ENCODE data around the gene TIAM2. TPM values are rescaled to one million over a fixed set of nuclear protein-coding genes. Genes with fewer than 3 reads are reported as not detected.
"Not testable (repeated sequence)": the region's sequence is repeated elsewhere in the genome, so short reads cannot be mapped to it uniquely, and the experiment has no call there.

Gene TIAM2
- total and polyA plus RNA-seq, 8 donors: 2.0 to 9.2 (median 3.4) TPM

DNA sequence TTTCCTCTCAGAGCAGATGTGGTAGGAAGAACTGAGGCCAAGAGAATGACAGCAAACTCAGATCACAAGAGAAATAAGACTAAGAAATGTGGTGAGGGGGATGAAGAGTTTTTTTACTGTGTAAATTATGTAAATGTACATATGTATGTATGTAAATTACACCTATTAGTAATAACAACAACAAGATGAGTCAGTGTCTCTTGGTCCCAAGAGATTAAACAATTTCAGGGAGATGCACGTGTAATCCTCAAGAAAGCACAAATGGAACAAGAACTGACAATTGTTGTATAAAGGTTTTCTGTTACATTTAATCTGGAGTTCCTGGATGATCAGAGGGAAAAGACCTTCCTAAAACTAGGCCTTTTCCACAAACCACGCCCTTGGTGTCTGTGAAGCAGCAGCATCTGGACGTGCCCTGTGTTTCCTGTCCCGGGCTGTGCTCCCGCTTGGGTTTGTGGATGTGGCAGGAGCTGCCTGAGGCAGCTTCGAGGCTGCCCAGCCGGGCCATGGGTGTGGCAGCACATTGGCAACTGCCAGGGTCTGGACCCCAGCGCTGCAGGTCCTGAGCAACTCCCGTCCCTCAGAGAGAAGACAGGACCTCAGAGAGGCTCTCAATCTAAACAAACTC lies 269.7 kb downstream of the TIAM2 start:
- no peak for FAIRE-seq
- no peak for ATAC-seq
- Histone ChIP-seq H3K9me3 (no peaks in the 10 kb centered on the region), H3K27ac (no peak overlapping the region), H3K36me3 (peaks cover 0 to under 1% (median 0%) of the 10 kb centered on the region in 3 donors), H3K4me3 (no peak overlapping the region), H3K4me1 (no peaks in the 10 kb centered on the region), H3K27me3 (no peaks in the 10 kb centered on the region)
- intact Hi-C loops (cut with DNase I): no loop called here
- DNase-seq: no peak
- WGBS, 2 donors: 84 to 91% methylated on average over 9 of the region's 9 CpGs
- TF ChIP-seq, protein P1, sequence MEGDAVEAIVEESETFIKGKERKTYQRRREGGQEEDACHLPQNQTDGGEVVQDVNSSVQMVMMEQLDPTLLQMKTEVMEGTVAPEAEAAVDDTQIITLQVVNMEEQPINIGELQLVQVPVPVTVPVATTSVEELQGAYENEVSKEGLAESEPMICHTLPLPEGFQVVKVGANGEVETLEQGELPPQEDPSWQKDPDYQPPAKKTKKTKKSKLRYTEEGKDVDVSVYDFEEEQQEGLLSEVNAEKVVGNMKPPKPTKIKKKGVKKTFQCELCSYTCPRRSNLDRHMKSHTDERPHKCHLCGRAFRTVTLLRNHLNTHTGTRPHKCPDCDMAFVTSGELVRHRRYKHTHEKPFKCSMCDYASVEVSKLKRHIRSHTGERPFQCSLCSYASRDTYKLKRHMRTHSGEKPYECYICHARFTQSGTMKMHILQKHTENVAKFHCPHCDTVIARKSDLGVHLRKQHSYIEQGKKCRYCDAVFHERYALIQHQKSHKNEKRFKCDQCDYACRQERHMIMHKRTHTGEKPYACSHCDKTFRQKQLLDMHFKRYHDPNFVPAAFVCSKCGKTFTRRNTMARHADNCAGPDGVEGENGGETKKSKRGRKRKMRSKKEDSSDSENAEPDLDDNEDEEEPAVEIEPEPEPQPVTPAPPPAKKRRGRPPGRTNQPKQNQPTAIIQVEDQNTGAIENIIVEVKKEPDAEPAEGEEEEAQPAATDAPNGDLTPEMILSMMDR (IDR thresholded peaks at IDR 0.05): no peak

GRCh38 chr6:155265843-155266535 lies 270.9 kb downstream of the TIAM2 start:
- intact Hi-C loops (cut with DNase I): no loop called here
- FAIRE-seq (no peak), ATAC-seq (no peak), DNase-seq (no peak)
- no peaks in the 10 kb centered on the region for H3K9me3 ChIP-seq
- H3K4me1 ChIP-seq: peaks cover 0 to 2% (median 0%) of the 10 kb centered on the region in 3 donors
- WGBS, 2 donors: 89 to 98% methylated on average over 4 of the region's 4 CpGs
- no peaks in the 10 kb centered on the region for H3K36me3 ChIP-seq
- H3K4me3 ChIP-seq: no peak overlapping the region
- no peak overlapping the region for H3K27ac ChIP-seq
- H3K27me3 ChIP-seq: no peaks in the 10 kb centered on the region
- TF ChIP-seq, protein P1 (IDR thresholded peaks at IDR 0.05): no peak

DNA sequence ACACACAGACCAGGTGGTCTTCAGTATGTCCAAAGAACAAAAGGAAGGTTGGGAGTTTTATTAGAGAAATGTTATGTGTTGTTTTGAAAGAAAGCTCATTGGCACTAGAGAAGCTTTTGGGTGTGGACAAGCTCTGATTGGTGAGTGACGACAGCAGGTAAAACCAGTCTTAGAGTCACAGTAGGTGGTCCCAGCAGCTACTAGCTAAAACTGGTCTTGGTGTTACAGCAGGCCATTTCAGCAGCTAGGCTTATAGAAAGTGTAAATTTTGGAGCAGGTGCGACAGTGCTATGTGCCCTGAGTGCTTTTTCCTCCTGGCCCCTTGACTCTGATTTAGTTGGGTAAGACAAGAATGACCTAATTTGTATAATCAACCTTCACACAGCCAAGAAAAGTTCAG lies 272.3 kb downstream of the TIAM2 start:
- DNase-seq (no peak), ATAC-seq (no peak), FAIRE-seq (no peak)
- TF ChIP-seq, protein P1 (IDR thresholded peaks at IDR 0.05): no peak
- intact Hi-C loops (cut with DNase I): no loop called here
- no peaks in the 10 kb centered on the region for H3K27me3 ChIP-seq
- no peak overlapping the region for H3K27ac ChIP-seq
- H3K4me1 ChIP-seq: peaks cover 0 to 3% (median 0%) of the 10 kb centered on the region in 3 donors
- 95 to 98% methylated on average over 2 of the region's 2 CpGs for WGBS, 2 donors
- H3K36me3 ChIP-seq: no peaks in the 10 kb centered on the region
- H3K9me3 ChIP-seq: no peaks in the 10 kb centered on the region
- no peak overlapping the region for H3K4me3 ChIP-seq

- FAIRE-seq; H3K9me3 ChIP-seq; H3K4me1 ChIP-seq; H3K4me3 ChIP-seq; H3K27ac ChIP-seq; DNase-seq; H3K27me3 ChIP-seq; H3K36me3 ChIP-seq; intact Hi-C loops (cut with DNase I): not testable (repeated sequence)
- ATAC-seq: peak in 1 of 4 donors; percentile 35
- 86 to 89% methylated on average over 3 of the region's 5 CpGs for WGBS, 2 donors
- TF ChIP-seq, protein P1 (IDR thresholded peaks at IDR 0.05): peak in 1 of 4 donors; percentile 12
Measured at GRCh38 chr6:155268088-155268867, 273.2 kb downstream of the TIAM2 start.

All from pancreas (tissue), 10 donors.